Skin of body (tissue), 2 donors: ENCODE data around the gene SLU7. TPM values are rescaled to one million over a fixed set of nuclear protein-coding genes. Genes with fewer than 3 reads are reported as not detected.

Source experiments
- DNase-seq: peaks from one replicate; lab custom pipeline; 2025; lab: John Stamatoyannopoulos, UW
- total RNA-seq: library from RNA; depleted of rRNA; stranded (reverse); fragments of >200 nt; gene quantifications from one replicate; pipeline ENCODE4 v1.2.3, GENCODE V29; 2014

SLU7 gene
- total RNA-seq, 1 donor from 2014 or later, result 42.7 TPM

DNA sequence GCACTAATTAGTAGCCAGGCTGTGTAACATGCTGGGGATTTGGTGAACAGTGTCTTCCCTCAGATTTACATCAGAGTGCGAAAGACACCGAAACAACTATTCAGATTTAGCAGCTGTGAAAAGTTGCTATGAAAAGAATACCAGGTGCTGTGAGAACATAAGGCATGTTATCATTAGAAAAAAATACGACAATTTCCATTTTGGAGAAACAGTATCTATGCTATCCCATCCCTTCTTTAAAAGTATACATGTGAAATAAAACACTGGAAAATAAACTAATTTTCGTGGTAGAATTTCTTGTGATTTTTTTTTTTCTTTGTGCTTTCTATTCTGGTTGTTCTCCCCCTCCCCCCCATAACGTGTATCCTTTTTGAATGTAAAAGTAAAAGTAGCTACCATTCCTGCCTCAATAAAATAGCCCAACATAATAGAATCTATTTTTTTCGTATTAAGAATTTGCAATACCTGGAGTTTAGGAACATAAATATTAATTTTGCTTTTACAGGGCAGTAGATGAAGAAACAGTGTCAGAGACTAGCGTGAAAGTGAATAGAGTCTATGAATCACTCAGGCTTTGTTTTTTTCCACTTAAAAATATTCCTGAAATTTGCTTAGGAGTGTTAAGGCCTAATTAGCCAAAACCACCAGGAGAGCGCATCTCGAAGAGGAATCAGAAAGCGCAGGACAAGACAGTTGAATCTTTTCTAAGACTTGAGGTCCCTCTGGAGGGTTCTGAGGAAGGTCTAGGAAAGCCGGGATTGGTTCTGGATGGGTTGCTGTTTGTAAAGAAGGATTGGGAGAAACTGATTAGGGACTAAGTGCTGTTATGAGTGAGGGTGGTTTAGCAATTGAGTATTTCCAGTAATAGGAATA, 813 bp upstream of the SLU7 start:
- no peak for DNase-seq

DNA sequence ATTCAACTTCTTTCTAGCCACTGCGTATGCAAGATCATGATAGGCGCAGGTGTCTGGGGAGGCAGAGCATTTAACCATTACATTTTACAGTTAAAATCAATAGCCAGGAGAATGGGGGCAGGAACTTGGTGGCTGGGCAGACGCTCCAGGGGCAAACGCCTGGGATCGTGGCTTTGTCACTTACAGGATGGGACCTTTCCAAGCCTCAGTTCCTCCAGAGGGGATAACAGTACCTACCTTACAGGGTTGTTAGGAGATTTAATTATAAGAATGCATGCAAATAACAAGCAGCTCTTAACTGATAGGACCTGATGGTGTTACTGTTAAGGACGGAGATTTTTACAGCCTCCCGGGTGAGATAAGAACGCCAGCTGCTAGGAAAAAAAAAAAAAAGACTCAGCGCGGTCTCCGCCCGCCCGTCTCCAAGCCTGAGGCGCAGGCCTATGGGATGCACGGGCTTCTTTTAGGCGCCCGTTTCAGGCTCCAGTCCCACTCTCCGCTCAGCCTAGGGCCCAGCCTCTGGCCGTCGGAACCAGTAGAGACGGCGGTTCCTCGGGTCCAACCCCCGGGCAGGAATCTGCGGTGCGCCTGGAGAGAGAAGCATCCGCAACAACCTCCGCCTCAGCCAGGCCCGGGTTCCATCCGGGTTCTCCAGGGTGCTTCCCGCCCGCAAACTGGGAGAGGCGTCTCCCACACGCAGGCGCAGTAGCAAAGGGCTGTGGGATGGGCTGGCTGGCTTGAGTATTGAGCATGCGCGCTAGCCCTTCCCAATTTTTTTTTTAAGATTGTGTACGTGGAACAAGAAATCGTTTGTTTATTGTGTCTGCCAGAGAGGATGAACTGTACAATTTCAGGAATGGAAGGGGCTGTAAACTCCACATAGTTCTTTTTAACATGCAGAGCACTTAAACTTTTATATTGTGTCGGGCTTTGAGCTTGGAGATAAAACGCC, 19.2 kb downstream of the SLU7 start, which contains the start of gene FAM200C:
Gene FAM200C, minus strand, starts transcription at position 653 of the 952 bp plus-strand sequence. CDS start 4,564 bp downstream, outside the sequence.
- peak; percentile 95 for DNase-seq

DNA sequence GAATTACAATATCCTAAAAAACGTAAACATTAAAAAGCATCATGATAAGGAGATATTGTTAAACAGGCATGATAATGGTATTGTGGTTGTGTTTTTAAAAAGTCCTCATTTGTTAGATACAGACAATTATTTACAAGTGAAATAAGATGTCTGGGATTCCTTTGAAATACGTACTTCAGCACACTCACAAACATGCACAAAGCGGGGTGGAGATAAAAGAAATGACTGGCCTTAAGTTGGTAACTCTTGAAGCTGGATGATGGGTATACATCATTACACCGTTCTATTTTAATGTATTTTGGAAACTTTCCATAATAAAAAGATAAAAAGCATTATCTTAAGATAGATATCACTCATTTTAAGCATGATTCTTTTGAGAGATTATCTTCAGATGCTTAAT, 20.1 kb downstream of the SLU7 start:
- peak; percentile 26 for DNase-seq

GRCh38 chr5:160397492-160397891, 21.4 kb downstream of the SLU7 start:
- no peak for DNase-seq

GRCh38 chr5:160395111-160395510, 23.8 kb downstream of the SLU7 start:
- DNase-seq, result no peak

DNA sequence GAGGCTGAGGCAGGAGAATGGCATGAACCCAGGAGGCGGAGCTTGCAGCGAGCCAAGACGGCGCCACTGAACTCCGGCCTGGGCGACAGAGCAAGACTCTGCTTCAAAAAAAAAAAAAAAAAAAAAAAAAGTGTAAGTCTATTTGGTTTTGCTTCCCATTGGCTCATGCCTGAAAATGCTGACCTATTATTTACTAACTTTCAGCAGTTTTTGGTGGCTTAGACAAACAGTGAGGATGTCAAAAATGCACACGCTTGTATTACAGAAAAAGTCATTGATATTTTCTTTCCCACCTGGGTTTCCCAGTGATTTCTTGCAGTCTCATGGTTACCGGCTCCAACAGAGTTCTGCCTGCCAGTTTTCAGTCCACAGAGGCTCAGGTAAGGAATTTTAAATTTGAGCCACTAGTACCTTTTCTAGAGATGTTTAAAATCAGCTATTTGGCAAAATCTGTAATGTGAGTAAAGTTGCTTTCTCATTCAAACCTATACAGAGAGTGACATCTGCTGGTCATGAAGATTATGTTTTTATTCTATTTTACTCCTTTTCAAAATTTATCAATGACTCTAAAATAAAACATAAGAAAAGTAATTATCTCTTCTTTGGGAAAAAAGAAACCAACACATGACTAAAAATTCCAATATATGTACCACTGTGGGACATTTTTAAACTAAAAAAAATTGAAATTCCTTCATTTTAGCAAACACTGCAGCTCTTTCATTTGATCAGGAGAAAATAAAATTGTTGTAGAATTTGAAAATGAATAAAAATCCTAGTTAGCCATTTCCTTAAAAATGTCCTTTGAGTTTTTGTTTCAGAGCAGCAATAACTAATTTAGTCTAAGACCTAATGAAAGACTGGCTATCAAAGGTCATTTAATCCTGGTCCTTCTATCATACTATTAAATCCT, 27.8 kb downstream of the SLU7 start:
- DNase-seq, result peak; percentile 39

DNA sequence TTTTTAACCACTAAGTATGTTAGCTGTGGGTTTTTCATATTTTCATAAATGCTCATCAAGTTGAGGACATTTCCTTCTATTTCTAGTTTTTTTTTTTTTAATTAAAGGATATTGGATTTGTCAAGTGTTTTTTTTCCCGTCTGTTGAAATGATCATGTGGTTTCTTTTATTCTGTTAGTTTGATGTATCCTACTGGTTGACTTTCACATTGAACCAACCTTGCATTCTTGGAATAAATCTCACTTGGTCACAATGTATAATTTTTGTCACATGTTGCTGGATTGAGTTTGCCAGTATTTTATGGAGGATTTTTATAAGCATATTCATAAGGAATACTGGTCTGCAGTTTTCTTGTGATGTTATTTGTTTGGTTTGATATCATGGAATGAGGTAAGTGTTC, 31.4 kb downstream of the SLU7 start:
- no peak for DNase-seq

- DNase-seq, result no peak
These were observed 33.4 kb downstream of the SLU7 start for GRCh38 chr5:160385496-160385895.

- no peak for DNase-seq
These were observed 34.2 kb downstream of the SLU7 start for GRCh38 chr5:160384681-160385080.

DNA sequence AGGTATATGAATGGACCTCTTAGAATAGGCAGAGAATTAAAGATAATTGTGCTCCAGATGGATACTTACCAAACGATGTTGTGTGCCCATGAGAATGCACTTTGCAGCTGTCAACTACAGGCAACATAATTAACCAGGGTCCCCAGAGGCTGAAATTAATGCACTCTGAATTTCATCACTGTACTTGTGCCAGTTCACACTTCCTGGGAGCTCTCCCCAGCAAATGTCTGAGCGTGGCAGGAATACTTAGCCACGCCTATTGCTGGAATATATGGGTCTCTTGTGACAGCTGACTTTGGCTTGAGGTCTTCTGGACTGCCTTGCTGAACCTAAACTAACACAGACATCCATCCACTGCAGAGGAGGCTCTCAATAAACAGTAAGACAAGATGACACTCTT, 36.5 kb downstream of the SLU7 start:
- no peak for DNase-seq

DNA sequence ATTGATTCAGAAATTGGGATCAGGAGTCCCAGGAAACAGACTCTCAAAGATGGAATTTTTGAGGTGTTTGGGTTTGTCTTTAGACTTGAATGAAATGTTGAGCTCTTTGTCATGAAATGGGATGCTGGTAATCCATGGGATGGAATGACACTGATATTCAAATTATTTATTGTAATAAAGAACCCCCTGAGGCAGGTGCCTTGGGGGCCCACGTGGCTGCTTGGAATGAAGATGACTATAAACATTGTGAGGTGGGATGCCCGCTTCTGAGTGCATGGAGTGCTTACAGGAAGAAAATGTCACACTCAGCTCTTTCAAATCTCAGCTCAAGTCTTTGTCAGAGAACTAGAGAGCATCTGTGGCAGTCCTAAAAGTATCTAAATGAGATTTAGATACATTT, 38.8 kb downstream of the SLU7 start:
- no peak for DNase-seq

GRCh38 chr5:160379511-160379910, 39.4 kb downstream of the SLU7 start:
- peak; percentile 65 for DNase-seq

- DNase-seq, result no peak
These were observed 40.6 kb downstream of the SLU7 start for GRCh38 chr5:160378330-160378729.

- DNase-seq, result peak; percentile 53
These were observed 41.2 kb downstream of the SLU7 start for GRCh38 chr5:160377651-160378050.

GRCh38 chr5:160376416-160376815, 42.5 kb downstream of the SLU7 start:
- peak; percentile 33 for DNase-seq

DNA sequence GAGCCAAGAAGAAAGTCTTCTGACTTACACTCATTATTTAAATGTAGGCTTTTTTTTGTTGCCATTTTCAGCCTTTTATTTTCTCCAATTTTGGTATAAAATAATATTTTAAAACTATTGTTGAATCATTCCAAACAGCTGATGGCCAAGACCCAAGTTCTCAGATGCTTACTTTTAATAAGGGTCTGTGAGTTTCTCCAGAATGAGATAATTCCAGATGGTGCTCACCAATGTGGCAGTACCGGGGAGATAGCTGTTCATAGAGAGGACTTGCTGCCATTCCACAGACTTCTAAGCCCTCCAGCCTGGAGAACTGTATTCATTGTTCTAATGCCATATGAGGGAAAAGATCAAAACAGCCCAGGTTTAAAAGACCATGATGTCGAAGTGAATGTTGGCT, 43.2 kb downstream of the SLU7 start:
- DNase-seq, result peak; percentile 60

DNA sequence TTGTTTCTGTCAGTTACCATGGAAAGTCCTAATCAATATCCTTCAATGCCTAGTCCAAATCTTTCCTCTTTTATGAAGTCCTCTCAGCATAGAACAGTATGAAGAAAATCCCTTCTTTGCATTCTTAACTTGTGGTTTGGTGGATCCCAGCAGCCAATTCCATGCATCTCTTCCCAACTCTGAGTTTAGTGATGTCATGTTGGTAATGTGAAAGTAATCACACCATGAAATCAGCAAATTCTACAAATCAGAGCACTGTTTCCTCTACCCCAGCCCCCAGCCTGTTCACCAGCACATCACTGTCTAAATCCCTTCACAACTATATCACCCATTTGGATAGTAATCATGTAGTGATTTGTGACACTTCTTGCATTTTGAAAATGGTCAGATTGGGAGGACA, 43.7 kb downstream of the SLU7 start:
- peak; percentile 52 for DNase-seq

- DNase-seq, result peak; percentile 64
These were observed 47.6 kb downstream of the SLU7 start for GRCh38 chr5:160371294-160371693.

GRCh38 chr5:160370713-160371034, 48.2 kb downstream of the SLU7 start:
- DNase-seq, result peak; percentile 87

DNA sequence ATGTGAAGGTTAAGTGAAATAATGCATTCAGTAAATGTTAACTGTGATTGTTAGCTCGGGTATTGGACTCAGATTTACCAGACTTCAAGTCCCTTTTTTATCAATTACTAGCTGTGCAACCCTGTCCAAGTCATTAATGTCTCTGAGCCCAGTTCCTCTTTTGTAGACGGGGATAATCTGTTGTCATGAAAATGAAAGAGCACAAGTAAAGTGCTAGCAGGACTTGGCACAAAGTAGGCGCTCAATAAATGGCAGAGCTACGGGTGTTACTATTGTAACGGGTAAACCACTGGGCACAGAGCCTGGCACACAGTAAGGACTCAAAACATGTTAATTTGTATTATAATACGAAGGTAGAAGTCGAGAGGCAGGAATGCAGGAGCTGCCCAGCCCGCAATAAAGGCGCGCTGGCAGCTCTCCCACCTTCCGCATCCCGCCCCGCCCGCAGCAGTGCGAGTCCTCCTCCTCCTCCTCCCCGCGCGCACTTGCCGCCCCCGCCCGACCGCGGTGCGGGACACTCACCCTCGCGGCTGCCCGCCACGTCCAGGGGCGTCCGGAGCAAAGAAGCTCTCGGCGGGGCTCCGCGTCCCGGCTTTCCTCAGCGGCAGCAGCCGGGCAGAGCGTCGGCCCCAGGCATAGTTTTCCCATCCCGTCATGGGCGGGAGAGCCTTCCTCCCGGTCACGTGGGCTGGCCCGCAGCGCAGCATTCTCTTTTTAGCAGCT, 48.7 kb downstream of the SLU7 start, which contains the start of gene C1QTNF2:
Gene C1QTNF2, minus strand, starts transcription at position 637 of the 723 bp plus-strand sequence. CDS start 15,615 bp downstream, outside the sequence.
- DNase-seq, result peak; percentile 80
